ENCODE results near the gene CD209. TPM values are rescaled to one million over a fixed set of nuclear protein-coding genes. Genes with fewer than 3 reads are reported as not detected.
"Not testable (repeated sequence)": the region's sequence is repeated elsewhere in the genome, so short reads cannot be mapped to it uniquely, and the experiment has no call there.

CD209 gene
- total RNA-seq, 2 donors from 2014 or later, result not detected

DNA sequence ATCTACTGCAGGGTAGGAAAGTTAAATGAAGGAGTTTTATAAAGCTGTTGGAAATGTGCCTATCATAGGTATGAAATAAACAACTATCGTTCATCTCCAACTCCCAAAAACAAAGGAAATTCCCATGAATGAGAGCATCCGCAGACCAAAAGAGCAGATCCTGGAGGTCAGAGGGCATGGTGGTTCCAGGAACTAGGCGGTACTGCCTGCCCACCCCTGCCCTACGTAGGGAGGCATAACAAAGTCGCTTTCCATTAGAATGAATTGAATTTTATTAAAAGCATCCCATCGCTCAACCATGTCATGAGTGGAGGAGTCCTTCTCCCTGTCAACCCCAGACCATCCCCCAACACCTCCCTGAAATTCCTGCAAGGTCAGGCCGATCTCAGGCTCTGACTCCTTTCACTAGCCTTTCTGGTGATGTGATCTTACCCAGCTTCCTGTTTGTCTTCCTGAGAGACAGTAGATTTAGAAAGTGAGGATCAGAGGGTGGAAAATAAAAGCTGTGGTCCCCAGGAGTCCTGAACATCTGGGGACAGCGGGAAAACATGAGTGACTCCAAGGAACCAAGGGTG is 15.5 kb upstream of the CD209 start, which contains the start of gene CLEC4M:
CLEC4M (plus strand) TSS at position 525 of the 575 bp plus-strand sequence; CDS start at position 549, 24 bp downstream.
- H3K27ac Mint-ChIP-seq, result peak within 1 kb of the TSS; percentile 46
- ATAC-seq, result no peak
- H3K4me1 Mint-ChIP-seq, result peaks cover 5% of the 10 kb centered on the region
- no peak within 1 kb of the TSS for H3K4me3 Mint-ChIP-seq
- peaks cover 5% of the 10 kb centered on the region for H3K36me3 Mint-ChIP-seq (ENCODE audit: low read depth)
- no peak for DNase-seq
- peaks cover 16% of the 10 kb centered on the region for H3K27me3 Mint-ChIP-seq
- H3K9me3 ChIP-seq (ENCODE audit: control insufficient read depth, low read length, poor library complexity, severe bottlenecking), result peaks cover 9% of the 10 kb centered on the region

DNA sequence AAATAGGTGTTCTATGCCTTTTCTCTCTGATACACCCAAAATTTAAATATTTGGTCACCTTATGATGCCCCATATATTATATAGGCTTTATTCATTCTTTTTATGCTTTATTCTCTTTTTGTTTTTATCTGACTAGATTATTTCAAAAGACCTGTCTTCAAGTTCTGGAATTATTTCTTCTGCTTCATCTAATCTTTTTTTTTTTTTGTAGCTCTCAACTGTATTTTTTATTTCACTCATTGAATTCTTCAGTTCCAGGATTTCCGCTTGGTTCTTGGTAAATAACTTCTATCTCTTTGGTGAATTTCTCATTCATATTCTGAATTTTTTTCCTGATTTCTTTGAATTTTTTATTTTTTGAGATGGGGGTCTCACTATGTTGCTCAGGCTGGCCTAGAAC is 11.8 kb upstream of the CD209 start:
- H3K4me1 Mint-ChIP-seq, result peaks cover 5% of the 10 kb centered on the region
- DNase-seq (no peak), ATAC-seq (no peak)
- H3K27ac Mint-ChIP-seq, result no peak overlapping the region
- peaks cover 9% of the 10 kb centered on the region for H3K9me3 ChIP-seq (ENCODE audit: control insufficient read depth, low read length, poor library complexity, severe bottlenecking)
- no peak overlapping the region for H3K4me3 Mint-ChIP-seq
- H3K27me3 Mint-ChIP-seq, result peaks cover 5% of the 10 kb centered on the region
- peaks cover 3% of the 10 kb centered on the region for H3K36me3 Mint-ChIP-seq (ENCODE audit: low read depth)

DNA sequence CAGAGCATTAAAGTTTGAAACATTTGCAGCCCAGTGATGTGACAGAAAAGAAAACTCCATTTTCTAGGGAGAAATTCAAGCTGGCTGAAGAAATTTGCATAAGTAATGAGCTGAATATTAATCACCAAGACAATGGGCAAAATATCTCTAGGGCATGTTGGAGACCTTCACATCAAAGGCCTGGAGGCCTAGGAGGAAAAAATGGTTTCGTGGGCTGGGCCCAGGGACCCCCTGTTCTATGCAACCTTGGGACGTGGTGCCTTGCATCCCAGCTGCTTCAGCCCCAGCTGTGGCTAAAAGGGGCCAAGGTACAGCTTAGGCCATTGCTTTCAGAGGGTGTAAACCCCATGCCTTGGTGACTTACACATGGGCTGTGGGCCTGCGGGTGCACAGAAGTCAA is 10.0 kb upstream of the CD209 start:
- H3K4me3 Mint-ChIP-seq, result no peak overlapping the region
- H3K36me3 Mint-ChIP-seq (ENCODE audit: low read depth), result no peaks in the 10 kb centered on the region
- no peaks in the 10 kb centered on the region for H3K27me3 Mint-ChIP-seq
- no peaks in the 10 kb centered on the region for H3K4me1 Mint-ChIP-seq
- no peak overlapping the region for H3K27ac Mint-ChIP-seq
- no peak for ATAC-seq
- peaks cover 9% of the 10 kb centered on the region for H3K9me3 ChIP-seq (ENCODE audit: control insufficient read depth, low read length, poor library complexity, severe bottlenecking)
- no peak for DNase-seq

DNA sequence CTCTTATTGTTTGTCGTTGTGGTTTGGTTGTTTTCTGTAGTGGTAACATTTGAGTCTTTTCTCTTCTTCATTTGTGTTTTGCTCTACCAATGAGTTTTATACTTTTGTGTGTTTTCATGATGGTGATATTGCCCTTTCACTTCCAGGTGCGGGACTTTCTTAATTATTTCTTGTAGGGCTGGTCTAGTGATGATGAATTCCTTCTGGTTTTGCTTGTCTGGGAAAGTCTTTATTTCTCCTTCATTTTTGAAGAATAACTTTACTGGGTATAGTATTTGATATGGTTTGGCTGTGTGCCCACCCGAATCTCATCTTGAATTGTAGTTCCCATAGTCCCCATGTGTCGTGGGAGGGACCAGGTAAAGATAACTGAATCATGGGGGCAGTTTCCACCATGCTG is 8.9 kb upstream of the CD209 start:
- H3K9me3 ChIP-seq (ENCODE audit: control insufficient read depth, low read length, poor library complexity, severe bottlenecking), result peaks cover 13% of the 10 kb centered on the region
- no peak overlapping the region for H3K27ac Mint-ChIP-seq
- no peaks in the 10 kb centered on the region for H3K36me3 Mint-ChIP-seq (ENCODE audit: low read depth)
- H3K27me3 Mint-ChIP-seq, result no peaks in the 10 kb centered on the region
- H3K4me3 Mint-ChIP-seq, result no peak overlapping the region
- no peaks in the 10 kb centered on the region for H3K4me1 Mint-ChIP-seq
- no peak for DNase-seq
- ATAC-seq, result no peak

DNA sequence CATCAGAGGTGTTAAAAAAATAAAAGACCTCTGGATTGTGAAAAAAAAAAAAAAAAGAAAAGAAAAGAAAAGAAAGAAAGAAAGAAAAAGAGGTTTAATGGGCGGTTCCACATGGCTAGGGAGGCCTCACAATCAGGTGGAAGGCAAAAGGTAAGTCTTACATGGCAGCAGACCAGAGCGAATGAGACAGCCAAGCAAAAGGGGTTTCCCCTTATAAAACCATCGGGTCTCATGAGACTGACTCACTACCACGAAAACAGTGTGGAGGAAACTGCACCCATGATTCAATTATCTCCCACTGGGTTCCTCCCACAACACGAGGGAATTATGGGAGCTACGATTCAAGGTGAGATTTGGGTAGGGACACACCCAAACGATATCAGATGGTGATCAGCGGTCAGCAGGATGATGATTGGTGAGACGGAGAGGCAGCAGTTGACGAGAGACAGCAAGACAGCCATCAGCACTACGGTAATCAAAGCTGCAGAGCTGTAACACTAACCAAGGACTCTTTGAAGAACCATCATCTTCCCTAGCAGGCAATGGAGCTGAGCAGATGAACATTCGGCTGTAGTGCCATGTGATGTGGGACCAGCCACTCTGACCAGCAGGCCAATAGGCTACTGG is 3.9 kb upstream of the CD209 start:
- DNase-seq, result no peak
- Mint-ChIP-seq H3K4me1 (no peaks in the 10 kb centered on the region), H3K36me3 (ENCODE audit: low read depth) (no peaks in the 10 kb centered on the region), H3K4me3 (no peak overlapping the region), H3K27ac (no peak overlapping the region), H3K27me3 (peaks cover 9% of the 10 kb centered on the region)
- peaks cover 4% of the 10 kb centered on the region for H3K9me3 ChIP-seq (ENCODE audit: control insufficient read depth, low read length, poor library complexity, severe bottlenecking)
- peak; percentile 91 for ATAC-seq

DNA sequence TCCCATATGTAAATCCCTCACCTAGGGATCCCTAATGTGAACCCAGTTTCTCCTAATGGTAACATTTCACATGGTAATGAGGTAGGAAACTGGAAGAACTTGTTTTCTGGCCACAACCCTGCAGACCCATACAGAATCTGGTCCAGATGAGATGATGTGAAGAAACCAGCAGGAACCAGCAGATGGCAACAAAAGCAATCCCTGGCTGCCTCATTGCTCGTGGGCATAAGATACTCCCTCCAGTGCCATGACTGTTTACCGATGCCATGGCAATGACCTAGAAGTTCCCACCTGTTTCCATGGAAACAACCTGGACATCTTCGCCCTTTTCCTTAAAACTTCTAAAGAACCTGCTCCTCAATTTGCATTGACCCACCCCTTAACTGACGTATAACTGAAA is 1.4 kb upstream of the CD209 start:
- Mint-ChIP-seq H3K4me3 (no peak overlapping the region), H3K27me3 (peaks cover 20% of the 10 kb centered on the region), H3K4me1 (no peaks in the 10 kb centered on the region), H3K36me3 (ENCODE audit: low read depth) (no peaks in the 10 kb centered on the region), H3K27ac (peak overlapping the region; percentile 57)
- no peak for DNase-seq
- peaks cover 4% of the 10 kb centered on the region for H3K9me3 ChIP-seq (ENCODE audit: control insufficient read depth, low read length, poor library complexity, severe bottlenecking)
- peak; percentile 49 for ATAC-seq

DNA sequence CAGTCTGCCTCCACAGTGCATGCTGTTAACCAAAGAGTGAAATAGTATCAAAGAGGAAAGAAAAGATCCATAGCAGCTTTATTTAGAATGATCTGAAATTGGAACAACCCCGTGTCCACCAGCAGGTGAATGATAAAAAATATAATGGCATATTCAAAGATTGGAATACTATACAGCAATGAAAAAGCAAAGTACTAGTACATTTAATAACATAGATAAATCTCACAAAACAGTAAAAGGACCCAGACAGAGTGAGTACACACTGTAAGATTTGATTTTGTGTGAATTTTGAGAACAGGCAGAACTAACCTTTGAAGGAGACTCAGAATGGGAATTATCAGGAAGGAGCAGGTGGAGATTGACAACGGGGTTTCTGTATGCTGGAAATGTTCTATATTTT is 837 bp upstream of the CD209 start:
- H3K4me3 Mint-ChIP-seq, result no peak overlapping the region
- H3K4me1 Mint-ChIP-seq, result peaks cover 1% of the 10 kb centered on the region
- no peak overlapping the region for H3K27ac Mint-ChIP-seq
- DNase-seq (no peak), ATAC-seq (no peak)
- H3K9me3 ChIP-seq (ENCODE audit: control insufficient read depth, low read length, poor library complexity, severe bottlenecking), result peaks cover 4% of the 10 kb centered on the region
- H3K27me3 Mint-ChIP-seq, result peaks cover 23% of the 10 kb centered on the region
- H3K36me3 Mint-ChIP-seq (ENCODE audit: low read depth), result no peaks in the 10 kb centered on the region

DNA sequence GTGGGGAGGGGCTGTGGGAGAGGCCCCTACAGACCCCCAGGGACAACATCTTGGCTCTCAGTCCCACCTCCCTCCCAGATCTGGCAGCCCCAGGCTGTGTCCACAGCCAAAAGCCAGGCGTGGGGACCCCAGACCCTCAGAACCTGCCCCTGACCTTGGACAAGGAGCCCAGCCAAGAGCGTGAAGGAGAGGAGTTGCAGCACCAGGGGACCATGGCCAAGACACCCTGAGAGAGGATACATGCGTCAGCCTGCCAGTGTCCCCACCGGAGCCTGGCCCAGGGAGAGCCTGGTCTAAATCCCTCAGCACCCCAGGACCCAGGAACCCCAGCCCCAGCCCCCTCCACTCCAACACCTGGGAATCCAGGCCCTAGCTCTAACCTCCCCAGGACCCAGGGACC is 1.0 kb downstream of the CD209 start:
- not testable (repeated sequence) for H3K36me3 Mint-ChIP-seq (ENCODE audit: low read depth); H3K4me3 Mint-ChIP-seq; ATAC-seq

DNA sequence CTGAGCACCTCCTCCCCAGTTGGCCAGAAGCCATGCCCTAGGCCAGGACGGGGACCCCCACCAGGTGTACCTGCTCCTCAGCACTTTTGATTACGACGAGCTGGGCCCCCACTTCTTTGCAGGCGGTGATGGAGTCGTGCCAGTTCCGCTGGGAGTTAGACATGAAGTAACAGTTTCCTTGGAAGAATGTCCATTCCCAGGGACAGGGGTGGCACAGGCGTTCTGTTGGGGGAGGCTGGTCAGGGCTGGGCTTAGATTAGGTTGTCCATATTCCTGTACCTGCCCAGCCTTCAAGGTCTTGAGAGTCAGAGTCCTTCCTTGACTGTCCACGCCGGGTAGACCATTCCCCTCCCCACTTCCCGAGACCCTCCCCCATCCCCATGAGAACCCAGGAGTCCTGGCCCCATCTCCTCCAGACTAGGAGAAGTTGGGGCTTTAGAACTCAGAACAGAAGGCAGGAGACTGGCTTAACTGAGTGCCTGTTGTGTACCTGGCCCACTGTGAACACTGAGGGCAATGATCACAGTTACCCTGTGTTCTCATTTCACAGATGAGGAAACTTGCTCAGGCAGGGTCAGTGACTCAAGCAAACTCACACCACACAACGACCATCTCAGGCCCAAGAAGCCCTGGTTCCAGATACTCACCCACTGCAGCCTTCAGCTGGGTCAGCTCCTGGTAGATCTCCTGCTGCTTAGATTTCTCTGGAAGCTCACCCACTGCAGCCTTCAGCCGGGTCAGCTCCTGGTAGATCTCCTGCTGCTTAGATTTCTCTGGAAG is 2.3 kb downstream of the CD209 start:
- no peak for ATAC-seq

More for the DNA sequence above, 1.0 kb downstream of the CD209 start:
- not testable (repeated sequence) for H3K9me3 ChIP-seq (ENCODE audit: control insufficient read depth, low read length, poor library complexity, severe bottlenecking); H3K4me1 Mint-ChIP-seq; DNase-seq; H3K27ac Mint-ChIP-seq
- H3K27me3 Mint-ChIP-seq, result peaks cover 31% of the 10 kb centered on the region

DNA sequence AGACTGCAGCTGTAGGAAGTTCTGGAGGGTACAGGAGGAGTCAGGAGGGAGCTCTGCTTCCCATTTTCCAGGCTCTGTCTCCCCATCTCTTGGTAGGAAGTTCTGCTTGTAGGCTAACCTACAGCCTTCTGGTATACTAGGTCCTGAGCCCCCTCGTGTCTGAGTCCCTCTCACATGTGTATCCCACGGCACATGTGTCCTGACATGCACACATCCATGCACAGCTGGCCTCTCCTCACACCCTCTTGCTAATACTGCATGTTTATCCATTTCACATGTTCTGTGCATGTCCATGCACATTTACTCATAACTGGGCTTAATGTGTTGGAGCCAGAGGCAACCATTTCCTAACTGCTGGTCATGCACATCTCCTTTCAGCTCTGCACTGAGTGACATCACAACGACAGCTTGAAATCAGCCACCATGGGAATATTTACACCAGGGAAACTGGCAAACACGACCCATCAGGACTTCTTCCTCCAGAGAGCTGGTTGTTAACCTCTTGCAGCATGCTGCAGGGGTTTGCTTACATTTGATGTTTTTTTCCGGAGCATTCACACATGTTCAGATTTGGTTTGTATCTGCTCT is 3.0 kb downstream of the CD209 start:
- Mint-ChIP-seq H3K4me3 (no peak overlapping the region), H3K27me3 (peaks cover 48% of the 10 kb centered on the region), H3K36me3 (ENCODE audit: low read depth) (peaks cover 3% of the 10 kb centered on the region), H3K27ac (no peak overlapping the region), H3K4me1 (peaks cover 4% of the 10 kb centered on the region)
- DNase-seq, result no peak
- ATAC-seq, result no peak
- H3K9me3 ChIP-seq (ENCODE audit: control insufficient read depth, low read length, poor library complexity, severe bottlenecking), result no peaks in the 10 kb centered on the region

More for the DNA sequence above, 2.3 kb downstream of the CD209 start:
- H3K27me3 Mint-ChIP-seq, result peaks cover 41% of the 10 kb centered on the region
- H3K4me1 Mint-ChIP-seq, result peaks cover 4% of the 10 kb centered on the region
- no peak overlapping the region for H3K27ac Mint-ChIP-seq
- DNase-seq, result no peak
- H3K36me3 Mint-ChIP-seq (ENCODE audit: low read depth), result peaks cover 3% of the 10 kb centered on the region
- no peaks in the 10 kb centered on the region for H3K9me3 ChIP-seq (ENCODE audit: control insufficient read depth, low read length, poor library complexity, severe bottlenecking)
- no peak overlapping the region for H3K4me3 Mint-ChIP-seq

DNA sequence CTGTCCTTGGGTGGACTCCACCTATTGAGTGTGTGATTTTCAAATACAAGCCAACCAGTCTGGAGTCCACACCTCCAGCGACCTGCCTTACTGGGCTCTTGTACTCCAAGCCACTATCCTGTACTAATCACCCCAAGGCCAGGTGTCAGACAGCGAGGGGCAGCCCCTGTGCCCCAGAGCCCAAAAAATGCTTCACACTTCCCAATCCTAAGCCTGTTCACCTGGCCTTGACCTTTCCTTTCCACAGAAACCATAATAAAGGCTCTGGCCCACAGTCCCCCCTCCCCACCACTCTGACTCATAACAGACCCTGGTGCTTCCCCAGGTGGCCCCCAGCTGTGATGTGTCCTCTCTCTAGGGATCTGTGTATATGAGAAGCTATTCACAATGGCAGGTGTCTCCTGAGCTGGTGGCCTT is 3.9 kb downstream of the CD209 start:
- no peak for ATAC-seq
- peaks cover 3% of the 10 kb centered on the region for H3K36me3 Mint-ChIP-seq (ENCODE audit: low read depth)
- no peaks in the 10 kb centered on the region for H3K9me3 ChIP-seq (ENCODE audit: control insufficient read depth, low read length, poor library complexity, severe bottlenecking)
- H3K4me3 Mint-ChIP-seq, result no peak overlapping the region
- peaks cover 57% of the 10 kb centered on the region for H3K27me3 Mint-ChIP-seq
- H3K27ac Mint-ChIP-seq, result peak overlapping the region; percentile 11
- peaks cover 6% of the 10 kb centered on the region for H3K4me1 Mint-ChIP-seq
- DNase-seq, result no peak

DNA sequence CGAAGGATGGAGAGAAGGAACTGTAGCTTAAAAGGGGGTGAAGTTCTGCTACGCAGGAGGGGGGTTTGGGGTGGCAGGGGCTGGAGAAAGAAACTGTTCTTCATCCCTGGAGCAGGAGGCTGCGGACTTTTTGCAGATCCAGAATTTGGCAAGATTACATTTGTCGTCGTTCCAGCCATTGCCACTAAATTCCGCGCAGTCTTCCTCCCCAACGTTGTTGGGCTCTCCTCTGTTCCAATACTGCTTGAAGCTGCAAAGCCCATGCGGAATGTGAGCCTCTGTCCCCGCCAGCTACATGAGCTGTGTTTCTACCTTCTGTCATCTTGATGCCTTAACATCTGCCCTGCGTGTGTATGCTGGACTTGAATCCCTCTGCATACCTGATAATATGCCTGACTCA is 4.3 kb downstream of the CD209 start:
- no peak for ATAC-seq
- no peak overlapping the region for H3K4me3 Mint-ChIP-seq
- peaks cover 4% of the 10 kb centered on the region for H3K36me3 Mint-ChIP-seq (ENCODE audit: low read depth)
- peaks cover 59% of the 10 kb centered on the region for H3K27me3 Mint-ChIP-seq
- no peaks in the 10 kb centered on the region for H3K9me3 ChIP-seq (ENCODE audit: control insufficient read depth, low read length, poor library complexity, severe bottlenecking)
- DNase-seq, result no peak
- peak overlapping the region; percentile 11 for H3K27ac Mint-ChIP-seq
- H3K4me1 Mint-ChIP-seq, result peaks cover 7% of the 10 kb centered on the region

DNA sequence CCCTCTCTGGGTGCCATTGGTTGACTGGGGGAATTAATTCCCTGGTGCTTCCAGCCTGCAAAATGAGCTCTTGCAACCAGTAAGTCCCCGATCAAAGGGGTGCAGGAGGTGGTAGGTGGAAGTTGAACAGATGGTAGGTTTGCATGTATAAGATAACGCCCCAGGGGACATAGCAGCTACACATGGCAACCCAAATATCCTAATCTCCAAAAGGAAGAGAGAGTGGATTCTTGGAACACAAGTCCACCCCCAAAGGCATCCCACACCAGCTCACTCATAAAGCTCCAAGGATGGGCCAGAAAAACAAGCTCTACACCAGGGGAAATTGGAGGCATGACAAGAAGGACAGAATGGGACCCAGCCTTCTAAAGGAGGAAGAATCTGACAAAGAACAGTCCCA is 4.8 kb downstream of the CD209 start:
- H3K9me3 ChIP-seq (ENCODE audit: control insufficient read depth, low read length, poor library complexity, severe bottlenecking), result no peaks in the 10 kb centered on the region
- Mint-ChIP-seq H3K4me1 (peaks cover 8% of the 10 kb centered on the region), H3K36me3 (ENCODE audit: low read depth) (peaks cover 6% of the 10 kb centered on the region), H3K4me3 (no peak overlapping the region), H3K27ac (no peak overlapping the region), H3K27me3 (peaks cover 61% of the 10 kb centered on the region)
- ATAC-seq (no peak), DNase-seq (no peak)

All from T-helper 17 cell (primary cell).